Adrenal gland (tissue), 5 donors: ENCODE results near the gene ATR.

Source experiments
- CTCF ChIP-seq, 6 experiments: fragments of 450-650 bp in 4 of 6; fragments of 200-600 bp in 2 of 6; sonication (generic) in 1 of 6; IDR thresholded peaks; 1 replicate in 5 of 6; 2 replicates in 1 of 6; pipeline versions ENCODE4 v1.5.1 to v1.8.0; 2016 to 2021; ENCODE audit warnings: antibody characterized with exemption in 6 of 6, mild to moderate bottlenecking in 2 of 6, moderate library complexity in 1 of 6
- POLR2A ChIP-seq, 2 donors: fragments of 450-650 bp; IDR thresholded peaks; one replicate each; pipeline ENCODE4 v1.6.1; 2017; ENCODE audit warnings: antibody characterized with exemption in 2 of 2, mild to moderate bottlenecking in 2 of 2, moderate library complexity in 1 of 2
- donor health status: DM: no; HTN: no; CAD: no.

GRCh38 chr3:142534543-142534942 is 44.0 kb downstream of the ATR start:
- TF ChIP-seq CTCF (IDR thresholded peaks at IDR 0.05), result no peak
- no peak for TF ChIP-seq POLR2A (IDR thresholded peaks at IDR 0.05)
